GM08714 (cell line): ENCODE results near the gene TCEA3.

Experiments
- H3K4me3 ChIP-seq: fragments of 200-500 bp; sonication (Bioruptor generic); 2 replicates; pipeline ENCODE4 v1.5.1; 2014; ENCODE audit warnings: mild to moderate bottlenecking, low read length, inconsistent platforms
- ZNF274 ChIP-seq: IDR thresholded peaks from 2 replicates; pipeline ENCODE4 v1.6.1; 2012; ENCODE audit warnings: mild to moderate bottlenecking, low read depth, low read length

The TCEA3 gene

DNA sequence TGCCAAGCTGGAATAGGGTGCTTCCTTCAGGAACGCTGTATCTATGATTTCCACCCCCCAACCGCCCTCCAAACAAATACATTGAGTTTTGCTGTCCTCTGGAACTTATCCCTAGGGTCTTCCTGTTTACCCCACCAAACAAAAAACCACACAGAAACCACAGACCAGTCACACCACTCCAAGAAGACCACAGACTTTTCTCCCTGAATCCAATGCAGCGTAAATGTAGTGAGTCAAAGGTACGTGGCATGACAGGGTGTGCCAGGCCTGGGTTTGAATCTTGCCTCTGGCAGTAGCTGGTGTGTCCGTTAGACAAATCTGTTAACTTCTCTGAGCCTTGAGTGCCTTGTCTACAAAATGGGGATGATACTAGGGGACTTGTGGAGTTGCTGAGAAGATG lies 31.7 kb upstream of the TCEA3 start:
- no peak for TF ChIP-seq ZNF274
- no peak overlapping the region for H3K4me3 ChIP-seq

DNA sequence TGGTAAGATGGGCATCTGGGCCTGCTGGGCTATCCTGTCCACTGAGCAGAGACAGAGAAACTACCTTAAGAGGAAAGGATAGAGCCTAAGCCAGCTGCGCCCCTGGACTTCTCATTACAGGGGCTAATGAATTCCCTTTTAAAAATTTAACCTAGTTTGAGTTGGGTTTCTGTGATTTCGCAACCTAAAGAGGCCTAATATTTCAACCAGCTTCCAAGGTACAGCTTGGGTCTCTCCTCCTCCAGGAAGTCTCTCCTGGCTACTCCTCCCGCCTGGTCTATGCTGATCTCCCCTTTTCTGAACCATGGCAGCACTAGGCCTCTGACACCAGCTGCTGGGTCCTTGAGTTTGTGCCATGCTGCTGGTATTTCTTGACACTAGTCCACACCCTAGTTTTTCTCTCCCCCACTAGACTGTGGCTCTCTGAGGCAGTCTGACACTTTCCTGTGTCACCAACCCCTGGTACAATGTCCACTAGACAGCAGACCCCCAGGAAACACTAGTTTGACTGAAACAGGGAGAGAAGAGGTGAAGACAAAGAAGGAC lies 29.0 kb upstream of the TCEA3 start:
- no peak for TF ChIP-seq ZNF274
- no peak overlapping the region for H3K4me3 ChIP-seq

DNA sequence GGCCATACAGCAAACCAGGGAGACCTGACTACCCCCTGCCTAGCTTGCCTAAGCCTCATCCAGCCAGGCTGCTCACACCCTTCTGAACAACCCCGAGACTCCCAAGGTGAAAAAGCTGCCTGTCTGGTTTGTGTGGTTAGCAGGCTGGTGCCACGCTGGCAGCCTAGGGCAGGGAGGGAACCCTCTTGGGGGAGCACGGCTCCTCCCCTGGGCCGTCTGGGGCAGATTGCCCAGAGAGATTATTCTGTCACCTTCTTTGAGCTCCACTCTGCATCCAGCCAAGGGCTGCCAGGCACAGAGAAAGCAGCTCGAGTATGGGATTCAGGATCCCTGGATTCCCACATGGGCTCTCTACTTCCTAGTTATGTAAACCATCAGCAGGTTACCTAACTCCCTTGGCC lies 27.5 kb upstream of the TCEA3 start:
- no peak for TF ChIP-seq ZNF274
- no peak overlapping the region for H3K4me3 ChIP-seq

DNA sequence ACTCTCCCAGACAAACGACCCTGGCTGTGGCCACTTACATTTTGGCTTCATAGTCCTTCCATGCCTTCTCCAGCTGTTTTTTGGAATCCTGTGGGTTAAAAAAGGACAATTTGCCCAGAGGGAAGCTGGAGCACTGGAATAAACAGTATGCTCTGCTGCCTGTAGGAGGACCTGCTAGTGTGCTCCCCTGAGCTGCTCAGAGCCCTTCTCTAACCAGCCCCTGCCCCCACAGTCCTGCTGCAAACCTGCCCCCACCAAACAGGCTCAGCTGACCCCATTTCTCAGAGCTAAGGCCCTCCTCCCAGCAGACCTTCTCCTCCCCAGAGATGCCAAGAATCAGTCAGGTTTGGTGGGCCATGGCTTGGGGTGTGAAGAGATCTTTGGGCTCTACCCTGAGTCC lies 26.9 kb upstream of the TCEA3 start:
- H3K4me3 ChIP-seq = no peak overlapping the region
- no peak for TF ChIP-seq ZNF274

DNA sequence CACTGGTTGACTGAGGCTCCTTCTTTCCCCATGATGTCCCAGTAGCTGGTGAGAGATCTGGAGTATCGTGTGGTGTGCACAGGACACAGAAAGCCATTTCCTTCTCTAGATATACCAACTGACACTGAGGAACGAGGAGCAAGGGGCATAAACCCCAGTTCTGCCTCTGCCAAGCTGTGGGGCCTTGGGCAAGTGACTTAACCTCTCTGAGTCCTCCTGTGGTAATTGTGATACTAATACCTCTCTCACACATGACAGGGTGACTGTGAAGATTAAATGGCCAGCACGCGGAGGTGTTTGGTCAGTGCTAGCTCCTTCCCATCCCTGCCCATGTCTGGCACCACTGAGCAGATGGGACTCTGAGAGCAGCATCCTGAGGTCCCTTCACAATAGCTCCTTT lies 26.3 kb upstream of the TCEA3 start:
- no peak overlapping the region for H3K4me3 ChIP-seq
- no peak for TF ChIP-seq ZNF274

DNA sequence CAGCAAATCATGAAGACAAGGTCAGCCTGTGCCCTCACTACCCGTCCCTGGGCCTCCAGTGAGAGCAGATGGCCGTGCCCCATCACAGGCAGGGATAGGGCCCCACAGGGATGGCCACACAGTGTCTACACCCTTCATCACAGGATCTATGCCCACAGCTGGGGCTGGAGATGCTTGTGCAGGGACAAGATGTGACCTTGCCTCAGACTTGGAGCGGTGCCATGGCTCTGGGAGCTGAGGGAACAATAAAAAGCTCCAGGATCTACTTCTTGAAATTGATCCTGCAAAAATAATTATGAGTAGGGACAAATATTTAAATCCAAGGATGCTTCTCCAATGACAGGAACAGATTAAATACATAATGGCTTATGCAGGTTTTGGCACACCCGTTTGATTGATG lies 25.4 kb upstream of the TCEA3 start:
- H3K4me3 ChIP-seq = no peak overlapping the region
- TF ChIP-seq ZNF274 = no peak

DNA sequence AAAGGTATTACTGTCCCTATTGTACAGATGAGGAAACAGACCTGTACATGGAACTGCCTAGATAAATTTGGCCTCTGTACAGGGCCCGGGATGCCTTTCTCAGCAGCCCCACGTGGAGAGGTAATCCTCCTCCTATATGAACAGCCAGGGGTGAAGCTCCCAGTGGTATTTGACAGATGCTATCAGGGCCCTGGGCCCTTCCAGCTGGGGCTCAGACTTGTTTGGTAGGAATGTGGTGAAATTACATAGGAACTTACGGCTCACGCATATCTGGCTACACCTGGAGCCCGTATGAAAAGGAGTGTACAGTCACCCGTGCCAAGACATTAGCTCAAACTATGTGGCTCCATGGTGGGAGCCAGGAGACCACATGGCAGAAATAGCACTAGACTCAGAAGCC lies 24.8 kb upstream of the TCEA3 start:
- no peak for TF ChIP-seq ZNF274
- H3K4me3 ChIP-seq = no peak overlapping the region

DNA sequence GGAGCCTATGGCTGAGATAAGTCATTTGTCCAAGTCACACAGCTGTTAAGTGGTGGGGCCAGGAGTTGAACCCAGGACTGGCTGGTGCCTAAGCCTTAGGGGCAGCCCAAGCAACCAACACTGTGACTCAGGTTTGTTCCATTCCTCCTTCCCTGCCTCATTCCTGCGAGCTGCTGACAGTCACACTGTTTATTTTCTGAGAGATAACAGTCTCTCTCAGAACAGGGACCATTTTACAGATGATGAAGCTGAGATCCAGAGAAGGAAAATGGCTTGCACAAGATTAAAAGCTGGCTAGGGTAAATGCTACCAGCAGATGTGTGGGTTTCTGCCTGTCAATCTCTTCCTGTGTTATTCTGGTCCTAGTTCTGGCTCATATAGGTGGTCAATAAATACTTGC lies 24.3 kb upstream of the TCEA3 start:
- TF ChIP-seq ZNF274 = no peak
- no peak overlapping the region for H3K4me3 ChIP-seq

DNA sequence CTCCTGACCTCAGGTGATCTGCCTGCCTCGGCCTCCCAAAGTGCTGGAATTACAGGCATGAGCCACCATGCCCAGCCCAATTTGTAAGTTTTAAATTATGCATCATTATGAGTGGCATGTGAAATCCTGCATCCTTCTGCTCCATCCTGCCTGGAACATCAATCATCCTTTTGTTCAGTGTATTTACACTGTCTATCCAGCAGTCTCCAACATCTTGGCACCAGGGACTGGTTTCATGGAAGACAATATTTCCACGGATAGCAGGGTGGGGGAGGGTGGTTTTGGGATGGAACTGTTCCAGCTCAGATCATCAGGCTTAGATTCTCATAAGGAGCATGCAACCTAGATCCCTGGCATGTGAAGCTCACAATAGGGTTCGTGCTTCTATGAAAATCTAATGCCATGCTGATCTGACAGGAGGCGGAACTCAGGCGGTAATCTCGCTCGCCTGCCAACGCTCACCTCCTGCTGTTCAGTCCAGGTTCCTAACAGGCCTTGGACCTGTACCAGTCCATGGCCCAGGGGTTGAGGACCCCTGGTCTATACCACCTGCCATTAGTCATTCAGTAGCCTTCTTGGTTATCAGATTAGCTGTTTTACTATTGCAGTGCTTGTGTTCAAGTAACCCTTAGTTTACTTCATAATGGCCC lies 22.2 kb upstream of the TCEA3 start:
- no peak overlapping the region for H3K4me3 ChIP-seq
- no peak for TF ChIP-seq ZNF274

DNA sequence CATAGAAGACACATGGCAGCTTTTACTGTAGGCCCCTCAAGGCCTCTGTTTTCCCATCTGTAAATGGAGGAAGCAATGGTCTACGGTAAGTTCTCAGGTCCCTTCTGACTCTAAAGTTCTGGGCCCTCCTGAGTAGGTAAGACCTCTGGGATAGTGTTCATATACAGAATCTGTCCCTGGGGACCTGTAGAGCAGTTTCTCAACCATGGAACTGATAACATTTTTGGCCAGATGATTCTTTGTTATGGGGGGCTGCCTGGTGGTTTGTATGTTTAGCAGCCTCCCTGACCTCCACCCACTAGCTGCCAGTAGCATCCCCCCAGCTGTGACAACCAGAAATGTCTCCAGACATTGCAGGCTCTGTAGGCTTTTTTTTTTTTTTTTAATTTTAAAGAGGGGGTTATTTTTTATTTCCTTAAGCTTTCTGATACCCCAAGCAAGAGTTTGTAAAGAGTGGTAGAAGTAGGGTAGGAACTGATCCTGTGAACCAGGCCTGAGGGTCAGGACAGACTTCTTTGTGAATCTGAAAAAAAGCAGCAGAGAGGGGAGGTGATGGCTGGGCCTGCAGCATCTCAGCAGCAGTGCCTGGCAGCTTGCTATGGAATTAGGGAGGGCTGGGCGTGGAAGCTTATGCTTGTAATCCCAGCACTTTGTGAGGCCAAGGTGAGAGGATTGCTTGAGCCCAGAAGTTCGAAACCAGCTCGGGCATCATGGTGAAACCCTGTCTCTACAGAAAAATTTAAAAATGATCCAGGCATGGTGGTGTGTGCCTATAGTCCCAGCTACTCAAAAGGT lies 20.2 kb upstream of the TCEA3 start:
- no peak overlapping the region for H3K4me3 ChIP-seq
- no peak for TF ChIP-seq ZNF274

DNA sequence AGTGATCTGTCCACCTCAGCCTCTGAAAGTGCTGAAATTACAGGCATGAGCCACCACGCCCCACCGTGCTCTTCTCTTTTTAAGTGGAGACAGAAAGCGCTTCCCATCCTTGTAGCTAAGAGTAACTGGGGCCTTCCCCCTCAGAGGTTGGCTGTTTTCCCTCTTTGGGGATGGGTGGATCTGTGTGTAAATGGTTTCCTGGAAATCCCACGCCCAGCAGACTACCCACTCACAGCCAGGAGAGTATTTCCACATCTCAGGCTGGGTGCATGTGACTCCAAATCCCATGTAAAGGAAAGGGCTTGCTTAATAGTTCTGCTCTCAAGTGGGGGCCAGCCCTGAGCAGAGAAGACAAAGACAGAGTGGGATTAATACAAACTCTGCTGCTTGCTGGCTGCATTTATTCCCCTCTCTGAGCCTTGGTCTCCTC lies 19.6 kb upstream of the TCEA3 start:
- TF ChIP-seq ZNF274 = no peak
- no peak overlapping the region for H3K4me3 ChIP-seq

DNA sequence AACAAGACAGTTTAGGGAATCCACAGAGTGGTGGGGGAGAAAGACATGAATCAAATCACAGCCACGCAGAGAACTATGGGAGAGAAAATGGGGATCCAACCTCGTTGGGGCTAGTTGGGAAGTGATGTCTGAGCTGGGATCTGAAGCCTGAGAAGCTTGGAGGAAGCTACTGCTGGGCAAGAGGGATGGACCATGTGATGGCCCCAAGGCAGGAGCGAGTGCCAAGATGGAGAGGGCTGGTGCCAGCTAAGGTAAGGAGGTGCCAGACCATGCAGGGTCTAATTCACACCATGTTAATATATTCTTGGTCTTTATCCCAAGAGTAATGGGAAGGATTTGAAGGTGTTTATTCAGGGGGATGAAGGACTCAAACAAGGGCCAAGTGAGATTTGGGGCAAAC lies 18.2 kb upstream of the TCEA3 start:
- no peak for TF ChIP-seq ZNF274
- no peak overlapping the region for H3K4me3 ChIP-seq

DNA sequence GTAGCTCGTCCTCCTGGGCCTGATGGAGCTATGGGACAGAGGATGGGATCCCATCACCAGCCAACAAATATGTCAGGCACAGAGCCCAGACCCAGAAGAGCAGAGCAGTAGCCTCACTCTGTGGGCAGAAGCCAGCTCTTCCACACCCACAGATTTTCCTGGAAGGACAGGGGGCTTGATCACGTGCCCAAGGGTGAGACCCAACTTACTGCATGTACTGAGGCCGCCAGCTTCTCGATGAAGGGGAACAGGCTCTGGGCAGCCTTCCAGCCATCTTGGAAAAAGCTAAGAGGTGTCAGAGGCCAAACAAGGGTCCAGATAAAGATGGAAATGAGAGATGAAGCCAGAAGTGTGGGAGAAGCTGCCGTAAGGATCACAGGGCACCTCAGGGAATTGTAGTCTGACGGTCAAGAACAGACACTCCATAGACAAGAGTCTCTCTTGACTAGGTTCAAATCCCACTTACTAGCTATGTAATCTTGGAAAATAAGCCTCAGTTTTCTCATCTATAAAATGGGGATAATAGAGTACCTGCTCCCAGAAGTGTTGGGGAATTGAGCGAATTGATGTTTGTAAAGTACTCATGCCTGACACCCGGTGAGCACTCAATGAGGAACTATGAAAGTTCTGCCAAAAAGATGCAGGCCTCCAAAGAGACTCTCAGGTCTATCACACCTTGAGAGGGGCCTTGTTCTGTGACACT lies 17.0 kb upstream of the TCEA3 start:
- no peak for TF ChIP-seq ZNF274
- no peak overlapping the region for H3K4me3 ChIP-seq

DNA sequence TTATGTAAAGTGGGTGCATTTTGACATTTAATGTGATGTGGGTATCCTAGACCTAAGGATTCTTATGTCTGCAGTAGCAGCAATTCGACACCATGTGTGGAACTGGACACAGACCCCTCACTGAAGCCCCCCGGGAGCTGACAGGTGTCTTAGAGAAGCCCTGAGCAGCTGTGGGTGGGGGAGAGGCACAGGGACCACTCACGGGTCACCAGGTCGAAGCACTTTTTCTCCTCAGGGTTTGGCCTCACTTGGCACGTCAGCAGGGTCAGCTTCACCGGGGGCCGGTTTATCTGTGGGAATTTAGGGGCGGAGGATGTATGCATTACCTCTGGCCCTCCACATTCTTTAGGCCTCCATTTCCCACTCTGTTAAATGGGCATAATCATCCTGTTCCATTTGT lies 14.0 kb upstream of the TCEA3 start:
- H3K4me3 ChIP-seq = no peak overlapping the region
- no peak for TF ChIP-seq ZNF274

DNA sequence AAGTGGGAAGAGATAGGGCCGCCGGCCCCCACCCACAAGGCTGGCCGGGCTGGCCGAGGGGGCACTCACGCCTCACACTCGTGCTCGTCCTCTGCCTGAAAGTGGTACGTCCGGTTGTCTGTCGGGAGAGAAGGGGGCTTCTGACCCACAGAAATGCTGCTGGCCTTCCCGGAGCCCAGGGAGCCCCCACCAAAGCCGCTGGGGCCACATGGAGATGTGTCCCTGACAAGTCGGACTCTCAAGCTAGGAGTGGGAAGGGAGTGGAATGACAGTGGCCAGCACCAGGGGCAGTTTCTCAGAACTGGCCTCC lies 12.8 kb upstream of the TCEA3 start:
- no peak overlapping the region for H3K4me3 ChIP-seq
- TF ChIP-seq ZNF274 = no peak
